HG03060 (cell line): ENCODE measurements around the gene GPHN.
"Not testable (repeated sequence)": the region's sequence is repeated elsewhere in the genome, so short reads cannot be mapped to it uniquely, and the experiment has no call there.

Source experiments
- ATAC-seq: cut with Tn5 transposase; IDR thresholded peaks from one replicate; pipeline ENCODE4 v1.9.1; 2021; ENCODE audit warnings: low read depth, moderate number of reproducible peaks; ENCODE audit not compliant: unreplicated experiment

GPHN gene

GRCh38 chr14:66746316-66747006 lies 238.5 kb downstream of the GPHN start:
- no peak for ATAC-seq

- ATAC-seq = no peak
Observed at GRCh38 chr14:66752109-66752508, 244.2 kb downstream of the GPHN start.

- ATAC-seq = no peak
Observed at GRCh38 chr14:66758031-66758613, 250.2 kb downstream of the GPHN start.

GRCh38 chr14:66772146-66772545 lies 264.2 kb downstream of the GPHN start:
- no peak for ATAC-seq

- ATAC-seq = no peak
Observed at GRCh38 chr14:66782853-66783252, 274.9 kb downstream of the GPHN start.

- ATAC-seq = no peak
Observed at GRCh38 chr14:66790101-66790500, 282.2 kb downstream of the GPHN start.

GRCh38 chr14:66802962-66803361 lies 295.0 kb downstream of the GPHN start:
- ATAC-seq = no peak

GRCh38 chr14:66804141-66804540 lies 296.2 kb downstream of the GPHN start:
- ATAC-seq = no peak

GRCh38 chr14:66813636-66814035 lies 305.7 kb downstream of the GPHN start:
- ATAC-seq = no peak

GRCh38 chr14:66815687-66816086 lies 307.7 kb downstream of the GPHN start:
- no peak for ATAC-seq

- no peak for ATAC-seq
Observed at GRCh38 chr14:66824251-66824650, 316.3 kb downstream of the GPHN start.

- ATAC-seq = no peak
Observed at GRCh38 chr14:66827182-66827581, 319.2 kb downstream of the GPHN start.

- ATAC-seq = no peak
Observed at GRCh38 chr14:66831173-66831572, 323.2 kb downstream of the GPHN start.

- ATAC-seq = no peak
Observed at GRCh38 chr14:66833816-66834215, 325.9 kb downstream of the GPHN start.

GRCh38 chr14:66837436-66837835 lies 329.5 kb downstream of the GPHN start:
- ATAC-seq = not testable (repeated sequence)

GRCh38 chr14:66842911-66843512 lies 335.1 kb downstream of the GPHN start:
- no peak for ATAC-seq

- ATAC-seq = no peak
Observed at GRCh38 chr14:66850258-66850888, 342.4 kb downstream of the GPHN start.

GRCh38 chr14:66853311-66853710 lies 345.4 kb downstream of the GPHN start:
- no peak for ATAC-seq

GRCh38 chr14:66857867-66858266 lies 349.9 kb downstream of the GPHN start:
- ATAC-seq = no peak

- ATAC-seq = no peak
Observed at GRCh38 chr14:66859063-66859671, 351.2 kb downstream of the GPHN start.

GRCh38 chr14:66881596-66881995 lies 373.6 kb downstream of the GPHN start:
- ATAC-seq = no peak
